IMR-90 (cell line): Measurements from ENCODE around the gene UBASH3B. TPM values are rescaled to one million over a fixed set of nuclear protein-coding genes. Genes with fewer than 3 reads are reported as not detected.

Experiments
- ATAC-seq: fragments of 200-7000 bp; cut with Tn5 transposase; 2 replicates; pipeline ENCODE4 v1.9.1; 2020; ENCODE audit warnings: low read depth, mild to moderate bottlenecking, moderate library complexity
- BruUV-seq: library from RNA; stranded (reverse); fragments of 400-500 nt; replicated peaks from 2 replicates; lab custom pipeline; 2021; lab: Mats Ljungman, UMichigan
- CTCF ChIA-PET: fragments of 300-600 bp; formaldehyde crosslinking; extraction: SDS; loops from one replicate; lab custom pipeline; 2021; ENCODE audit warnings: antibody characterized with exemption; lab: Yijun Ruan, JAX
- POLR2A ChIA-PET: fragments of 300-600 bp; sonication (Branson Sonifier 250); formaldehyde crosslinking; loops from one replicate; lab custom pipeline; 2022; ENCODE audit warnings: antibody characterized with exemption; ENCODE audit not compliant: unreplicated experiment; lab: Charles Lee
- DNase-seq: peaks from one replicate; pipeline ENCODE4 v3.0.0; 2013
- H2AFZ ChIP-seq: replicated peaks from 2 replicates; pipeline ENCODE3; 2013; ENCODE audit warnings: low read length, mild to moderate bottlenecking; ENCODE audit not compliant: poor library complexity
- H2AK5ac ChIP-seq: 2 replicates; pipeline ENCODE4 v1.6.1; 2013; ENCODE audit warnings: low read depth, low read length, inconsistent platforms
- H2AK9ac ChIP-seq: replicated peaks from 2 replicates; pipeline ENCODE3; 2013; ENCODE audit warnings: mild to moderate bottlenecking, low read depth, low read length, moderate library complexity; ENCODE audit not compliant: poor library complexity
- H2BK120ac ChIP-seq: 2 replicates; pipeline ENCODE4 v1.6.1; 2013; ENCODE audit warnings: low read depth, low read length, inconsistent platforms
- H2BK15ac ChIP-seq: 3 replicates; pipeline ENCODE4 v1.6.1; 2013; ENCODE audit warnings: low read depth, low read length, inconsistent platforms
- H2BK20ac ChIP-seq: 2 replicates; pipeline ENCODE4 v1.6.1; 2013; ENCODE audit warnings: low read depth, mild to moderate bottlenecking, inconsistent platforms, low read length, moderate library complexity
- H2BK5ac ChIP-seq: 2 replicates; pipeline ENCODE4 v1.6.1; 2013; ENCODE audit warnings: mild to moderate bottlenecking, low read depth, low read length, inconsistent platforms; ENCODE audit not compliant: poor library complexity, severe bottlenecking
- H3K14ac ChIP-seq: replicated peaks from 2 replicates; pipeline ENCODE4 v1.6.1; 2013; ENCODE audit warnings: low read depth, low read length, inconsistent platforms
- H3K18ac ChIP-seq: 2 replicates; pipeline ENCODE4 v1.6.1; 2013; ENCODE audit warnings: low read depth, low read length, control low read depth
- H3K23ac ChIP-seq: 2 replicates; pipeline ENCODE4 v1.6.1; 2013; ENCODE audit warnings: low read depth, low read length, inconsistent platforms
- H3K27ac ChIP-seq: 2 replicates; pipeline ENCODE4 v1.5.1; 2013; ENCODE audit warnings: mild to moderate bottlenecking, control low read depth, low read length; ENCODE audit not compliant: insufficient read depth
- H3K27me3 ChIP-seq: 2 replicates; pipeline ENCODE4 v1.6.1; 2013; ENCODE audit warnings: low read length; ENCODE audit not compliant: control insufficient read depth, insufficient read depth
- H3K36me3 ChIP-seq: 2 replicates; pipeline ENCODE4 v1.6.1; 2013; ENCODE audit warnings: low read length, mixed read lengths; ENCODE audit not compliant: control insufficient read depth, insufficient read depth
- H3K4ac ChIP-seq: 2 replicates; pipeline ENCODE4 v1.6.1; 2013; ENCODE audit warnings: low read depth, low read length, inconsistent platforms
- H3K4me1 ChIP-seq: 2 replicates; pipeline ENCODE4 v1.6.1; 2013; ENCODE audit warnings: low read length, mixed read lengths; ENCODE audit not compliant: control insufficient read depth, insufficient read depth
- H3K4me2 ChIP-seq: 2 replicates; pipeline ENCODE4 v1.6.1; 2013; ENCODE audit warnings: low read depth, mild to moderate bottlenecking, control low read depth, low read length, moderate library complexity
- H3K4me3 ChIP-seq: 2 replicates; pipeline ENCODE4 v1.5.1; 2013; ENCODE audit warnings: low read depth, mild to moderate bottlenecking, control low read depth, low read length, moderate library complexity; ENCODE audit not compliant: insufficient read depth
- H3K56ac ChIP-seq: 2 replicates; pipeline ENCODE4 v1.6.1; 2013; ENCODE audit warnings: low read length, inconsistent platforms; ENCODE audit not compliant: insufficient read depth; ENCODE audit errors: extremely low read depth
- H3K79me1 ChIP-seq, 2 experiments: 2 replicates each; pipeline ENCODE4 v1.6.1; 2013; ENCODE audit warnings: low read length in 2 of 2, inconsistent platforms in 1 of 2, low read depth in 1 of 2
- H3K9ac ChIP-seq: 2 replicates; pipeline ENCODE4 v1.6.1; 2013; ENCODE audit warnings: low read depth, low read length, control low read depth
- H3K9me1 ChIP-seq: 2 replicates; pipeline ENCODE4 v1.6.1; 2013; ENCODE audit warnings: low read length, inconsistent platforms; ENCODE audit not compliant: insufficient read depth
- H3K9me3 ChIP-seq: 2 replicates; pipeline ENCODE4 v1.6.1; 2013; ENCODE audit warnings: low read length; ENCODE audit not compliant: control insufficient read depth, insufficient read depth
- H4K20me1 ChIP-seq: 2 replicates; pipeline ENCODE4 v1.6.1; 2013; ENCODE audit warnings: low read length, inconsistent platforms; ENCODE audit not compliant: insufficient read depth
- H4K5ac ChIP-seq: 2 replicates; pipeline ENCODE4 v1.6.1; 2013; ENCODE audit warnings: mild to moderate bottlenecking, low read depth, low read length, control low read depth
- H4K8ac ChIP-seq, 2 experiments: 2 replicates each; pipeline ENCODE4 v1.6.1; 2013; ENCODE audit warnings: low read depth in 2 of 2, low read length in 2 of 2, control low read depth in 1 of 2, inconsistent platforms in 1 of 2
- H4K91ac ChIP-seq: 2 replicates; pipeline ENCODE4 v1.6.1; 2013; ENCODE audit warnings: low read depth, low read length, inconsistent platforms; ENCODE audit not compliant: insufficient read depth
- CHD1 ChIP-seq: IDR thresholded peaks from 2 replicates; pipeline ENCODE4 v1.6.1; 2012; ENCODE audit warnings: low read depth, low read length, improper control_type of control experiment
- FOS ChIP-seq: fragments of 150-350 bp; IDR thresholded peaks from 2 replicates; pipeline ENCODE4 v1.6.1; 2016; ENCODE audit warnings: low read depth, low read length
- MAFK ChIP-seq: IDR thresholded peaks from 2 replicates; pipeline ENCODE4 v1.6.1; 2012; ENCODE audit warnings: low read depth, low read length, improper control_type of control experiment
- MAZ ChIP-seq: IDR thresholded peaks from 2 replicates; pipeline ENCODE4 v1.6.1; 2012; ENCODE audit warnings: low read depth, mild to moderate bottlenecking, low read length, improper control_type of control experiment, moderate library complexity, borderline replicate concordance
- MXI1 ChIP-seq: IDR thresholded peaks from 2 replicates; pipeline ENCODE4 v1.6.1; 2012; ENCODE audit warnings: low read depth, mild to moderate bottlenecking, low read length, moderate library complexity, borderline replicate concordance
- NFE2L2 ChIP-seq: fragments of 150-350 bp; IDR thresholded peaks from 2 replicates; pipeline ENCODE4 v1.6.1; 2016; ENCODE audit warnings: low read depth, mild to moderate bottlenecking, low read length
- USF2 ChIP-seq: fragments of 150-350 bp; IDR thresholded peaks from 2 replicates; pipeline ENCODE4 v1.6.1; 2017; ENCODE audit warnings: mild to moderate bottlenecking, antibody characterized with exemption, low read length, low read depth
- dilution Hi-C: fragments of 300-500 bp; cut with HindIII; formaldehyde crosslinking; loops from one replicate; pipeline ENCODE4 v1.14.3; 2018; ENCODE audit warnings: low sequenced_read_pairs; ENCODE audit not compliant: unreplicated experiment
- in situ Hi-C: fragments of 300-500 bp; cut with MboI; formaldehyde crosslinking; loops from 3 replicates; pipeline ENCODE4 v1.14.3; 2019; ENCODE audit warnings: low sequenced_read_pairs, inconsistent platforms, mixed read lengths
- intact Hi-C: fragments of 100-400 bp; cut with micrococcal nuclease; formaldehyde crosslinking; loops from 2 replicates; pipeline ENCODE4 v1.10.0; 2022
- polyA plus RNA-seq, 3 experiments: library from polyadenylated mRNA; depleted of rRNA; stranded (reverse); fragments of >200 nt; gene quantifications; 2 replicates each; pipeline ENCODE4 v1.2.3, GENCODE V29; 2012; ENCODE audit warnings: low replicate concordance in 1 of 3
- total RNA-seq: library from RNA; depleted of rRNA; stranded (reverse); fragments of >200 nt; gene quantifications from 2 replicates; pipeline ENCODE4 v1.2.3, GENCODE V29; 2012

Gene UBASH3B
- total and polyA plus RNA-seq, 2 of the 4 experiments (the other 2 are of a cell fraction) = 27.2 to 48.0 TPM

- Histone ChIP-seq H2BK15ac (no peak overlapping the region), H4K20me1 (peaks cover 34% of the 10 kb centered on the region), H2AK9ac (no peak overlapping the region), H3K4ac (no peak overlapping the region), H3K4me3 (no peak overlapping the region), H3K9me3 (no peaks in the 10 kb centered on the region), H3K14ac (no peak overlapping the region), H3K4me2 (no peak overlapping the region), H3K79me1 (peaks cover 46 to 76% of the 10 kb centered on the region in 2 experiments), H3K27ac (no peak overlapping the region), H3K18ac (no peak overlapping the region), H4K5ac (no peak overlapping the region), H2AK5ac (no peak overlapping the region), H3K9me1 (peaks cover 25% of the 10 kb centered on the region), H4K8ac (no peak overlapping the region), H2AFZ (no peak overlapping the region), H4K91ac (no peak overlapping the region), H2BK5ac (no peak overlapping the region), H3K23ac (no peak overlapping the region), H3K9ac (no peak overlapping the region), H2BK120ac (no peak overlapping the region), H3K36me3 (no peaks in the 10 kb centered on the region), H2BK20ac (no peak overlapping the region), H3K27me3 (no peaks in the 10 kb centered on the region), H3K56ac (no peak overlapping the region), H3K4me1 (peaks cover 17% of the 10 kb centered on the region)
- dilution Hi-C loops = no loop called here
- DNase-seq = no peak
- in situ Hi-C loops = loop anchor here (25.0 kb wide), 1 partner anchor 509 kb away; the partner anchor contains the start of gene CLMP
- POLR2A ChIA-PET = no interaction called here
- intact Hi-C loops = no loop called here
- TF ChIP-seq FOS (no peak), NFE2L2 (no peak), MAZ (no peak), CHD1 (no peak), MXI1 (no peak), USF2 (no peak), MAFK (no peak)
- no TSS peak for BruUV-seq
- CTCF ChIA-PET = no interaction called here
- no peak for ATAC-seq
Measured at GRCh38 chr11:122678406-122678805, 22.9 kb downstream of the UBASH3B start.
